Measurements from ENCODE around the gene MINAR2. TPM values are rescaled to one million over a fixed set of nuclear protein-coding genes. Genes with fewer than 3 reads are reported as not detected.

The MINAR2 gene
- total RNA-seq, 1 donor from 2014 or later, result not detected

GRCh38 chr5:129718471-129719090 is 29.3 kb upstream of the MINAR2 start:
- Histone ChIP-seq H3K4me1 (no peaks in the 10 kb centered on the region), H3K4me3 (no peak overlapping the region), H3K36me3 (no peaks in the 10 kb centered on the region), H3K27ac (no peak overlapping the region), H3K9me3 (no peaks in the 10 kb centered on the region), H3K27me3 (no peaks in the 10 kb centered on the region)
- DNase-seq, result no peak
- TF ChIP-seq, protein P1, sequence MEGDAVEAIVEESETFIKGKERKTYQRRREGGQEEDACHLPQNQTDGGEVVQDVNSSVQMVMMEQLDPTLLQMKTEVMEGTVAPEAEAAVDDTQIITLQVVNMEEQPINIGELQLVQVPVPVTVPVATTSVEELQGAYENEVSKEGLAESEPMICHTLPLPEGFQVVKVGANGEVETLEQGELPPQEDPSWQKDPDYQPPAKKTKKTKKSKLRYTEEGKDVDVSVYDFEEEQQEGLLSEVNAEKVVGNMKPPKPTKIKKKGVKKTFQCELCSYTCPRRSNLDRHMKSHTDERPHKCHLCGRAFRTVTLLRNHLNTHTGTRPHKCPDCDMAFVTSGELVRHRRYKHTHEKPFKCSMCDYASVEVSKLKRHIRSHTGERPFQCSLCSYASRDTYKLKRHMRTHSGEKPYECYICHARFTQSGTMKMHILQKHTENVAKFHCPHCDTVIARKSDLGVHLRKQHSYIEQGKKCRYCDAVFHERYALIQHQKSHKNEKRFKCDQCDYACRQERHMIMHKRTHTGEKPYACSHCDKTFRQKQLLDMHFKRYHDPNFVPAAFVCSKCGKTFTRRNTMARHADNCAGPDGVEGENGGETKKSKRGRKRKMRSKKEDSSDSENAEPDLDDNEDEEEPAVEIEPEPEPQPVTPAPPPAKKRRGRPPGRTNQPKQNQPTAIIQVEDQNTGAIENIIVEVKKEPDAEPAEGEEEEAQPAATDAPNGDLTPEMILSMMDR (IDR thresholded peaks at IDR 0.05), result no peak
- intact Hi-C loops (cut with DNase I), result no loop called here
- no peak for ATAC-seq

DNA sequence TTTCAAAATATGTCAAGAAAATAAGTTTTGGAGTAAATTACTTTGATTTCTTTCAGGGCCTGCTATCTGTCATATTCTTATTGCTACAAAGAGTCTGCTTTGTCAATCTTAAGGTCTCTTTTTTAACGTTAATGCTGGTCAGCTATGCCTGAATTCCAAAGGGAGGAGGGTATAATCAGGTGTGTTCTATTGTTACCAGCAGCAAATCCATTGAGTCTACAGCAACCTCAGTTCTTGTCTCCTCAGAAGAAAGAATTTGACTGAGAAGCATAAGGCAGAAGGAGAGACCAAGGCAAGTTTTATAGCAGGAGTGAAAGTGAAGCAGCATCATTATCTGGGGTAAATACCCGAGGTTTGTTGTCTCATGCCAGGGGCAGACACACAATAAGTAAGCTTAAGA is 23.7 kb upstream of the MINAR2 start:
- no peaks in the 10 kb centered on the region for H3K4me1 ChIP-seq

DNA sequence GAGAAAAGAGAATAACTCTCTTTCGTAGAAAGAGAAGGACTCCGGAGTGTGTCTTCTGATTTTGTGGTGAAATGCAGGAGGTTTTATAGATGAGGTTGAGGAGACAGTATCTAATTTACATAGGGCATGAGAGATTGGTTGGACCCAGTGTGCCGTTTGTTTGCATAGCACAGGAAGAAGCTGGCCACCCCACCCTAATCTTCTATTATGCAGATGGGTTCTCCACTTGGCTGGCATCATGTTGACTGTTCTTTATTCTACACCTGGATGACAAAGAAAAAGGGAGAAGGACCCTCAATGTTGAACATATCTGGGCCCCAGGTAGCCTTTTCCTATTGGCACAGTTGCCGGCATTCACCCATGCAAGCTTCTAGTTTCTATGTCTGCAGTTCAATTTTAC is 23.2 kb upstream of the MINAR2 start:
- Histone ChIP-seq H3K27me3 (no peaks in the 10 kb centered on the region), H3K9me3 (no peaks in the 10 kb centered on the region), H3K4me1 (no peaks in the 10 kb centered on the region), H3K27ac (no peak overlapping the region), H3K4me3 (no peak overlapping the region), H3K36me3 (no peaks in the 10 kb centered on the region)
- intact Hi-C loops (cut with DNase I), result no loop called here
- DNase-seq, result no peak
- ATAC-seq, result no peak
- TF ChIP-seq, protein P1 (IDR thresholded peaks at IDR 0.05), result no peak

More for the DNA sequence above, 23.7 kb upstream of the MINAR2 start:
- DNase-seq (no peak), ATAC-seq (no peak)
- Histone ChIP-seq H3K27ac (no peak overlapping the region), H3K9me3 (no peaks in the 10 kb centered on the region), H3K27me3 (no peaks in the 10 kb centered on the region), H3K4me3 (no peak overlapping the region), H3K36me3 (no peaks in the 10 kb centered on the region)
- TF ChIP-seq, protein P1 (IDR thresholded peaks at IDR 0.05), result no peak
- intact Hi-C loops (cut with DNase I), result no loop called here

DNA sequence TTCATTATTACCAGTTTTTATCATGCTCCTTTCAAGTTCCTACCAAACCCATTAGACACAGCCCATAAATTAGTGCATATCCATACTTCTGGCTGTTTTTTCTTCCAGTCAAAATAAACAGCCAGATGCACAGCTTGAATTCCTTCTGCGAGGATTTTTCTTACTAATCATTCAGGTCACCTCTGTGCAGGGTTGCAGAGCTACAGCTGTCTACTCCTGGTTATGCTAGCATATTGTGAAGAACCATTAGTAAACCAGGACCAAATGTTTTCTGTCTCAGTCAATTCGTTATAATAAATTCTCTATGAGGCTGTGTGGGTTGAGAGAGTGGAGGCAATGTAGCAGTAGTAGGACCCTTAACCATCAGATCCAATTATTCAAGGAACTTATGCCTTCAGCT is 8.1 kb upstream of the MINAR2 start:
- Histone ChIP-seq H3K27me3 (no peaks in the 10 kb centered on the region), H3K4me1 (no peaks in the 10 kb centered on the region), H3K9me3 (no peaks in the 10 kb centered on the region), H3K27ac (no peak overlapping the region), H3K36me3 (no peaks in the 10 kb centered on the region), H3K4me3 (no peak overlapping the region)
- intact Hi-C loops (cut with DNase I), result no loop called here
- no peak for ATAC-seq
- TF ChIP-seq, protein P1 (IDR thresholded peaks at IDR 0.05), result no peak
- DNase-seq, result no peak

DNA sequence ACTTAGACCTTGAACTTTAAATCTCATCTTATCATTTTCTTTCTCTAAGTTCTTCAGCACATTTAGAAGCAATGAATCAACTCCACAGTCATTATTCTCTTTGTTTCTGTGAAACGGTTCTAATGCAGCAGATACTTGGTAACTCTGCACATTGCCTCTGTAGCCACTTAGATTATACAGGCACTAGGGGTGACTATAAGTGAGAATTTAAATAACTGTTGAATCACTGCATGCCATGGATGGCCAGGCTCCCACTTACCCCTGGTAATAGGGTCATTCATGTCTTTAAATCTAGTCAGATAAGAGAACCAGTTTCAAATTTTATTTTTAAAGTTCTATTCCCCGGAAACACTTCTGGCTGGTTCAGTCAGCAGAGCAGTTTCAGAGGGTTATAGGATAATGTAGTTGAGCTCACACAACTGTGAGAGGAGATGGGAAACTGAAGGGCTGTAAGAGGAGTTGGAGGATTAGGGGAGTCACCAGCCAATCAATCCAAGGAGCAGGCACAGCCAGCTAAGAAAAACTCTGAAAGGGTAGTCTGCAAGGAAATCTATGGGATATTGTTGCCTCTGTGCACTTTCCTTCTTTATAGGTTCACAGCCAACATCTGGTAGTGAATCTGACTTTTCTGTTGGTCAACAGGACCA is 4.2 kb upstream of the MINAR2 start:
- TF ChIP-seq, protein P1 (IDR thresholded peaks at IDR 0.05), result no peak
- no peaks in the 10 kb centered on the region for H3K27me3 ChIP-seq
- H3K27ac ChIP-seq, result no peak overlapping the region
- H3K9me3 ChIP-seq, result no peaks in the 10 kb centered on the region
- intact Hi-C loops (cut with DNase I), result no loop called here
- no peaks in the 10 kb centered on the region for H3K36me3 ChIP-seq
- no peaks in the 10 kb centered on the region for H3K4me1 ChIP-seq
- no peak overlapping the region for H3K4me3 ChIP-seq
- DNase-seq, result no peak
- ATAC-seq, result no peak
